SK-N-MC (cell line): Measurements from ENCODE around the gene SOBP.

Experiments used
- EZH2 ChIP-seq: fragments of 200-600 bp; sonication (generic); IDR thresholded peaks from one replicate; pipeline ENCODE4 v1.6.1; 2017; ENCODE audit warnings: antibody characterized with exemption
- FOXP2 ChIP-seq: optimal IDR thresholded peaks from 2 replicates; pipeline ENCODE3; 2011; ENCODE audit warnings: mild to moderate bottlenecking, moderate library complexity; ENCODE audit not compliant: insufficient read depth; ENCODE audit errors: extremely low read length, control extremely low read depth
- POLR2AphosphoS5 ChIP-seq: IDR thresholded peaks from 2 replicates; pipeline ENCODE4 v1.6.1; 2012; ENCODE audit warnings: mild to moderate bottlenecking, low read depth, low read length, borderline replicate concordance

DNA sequence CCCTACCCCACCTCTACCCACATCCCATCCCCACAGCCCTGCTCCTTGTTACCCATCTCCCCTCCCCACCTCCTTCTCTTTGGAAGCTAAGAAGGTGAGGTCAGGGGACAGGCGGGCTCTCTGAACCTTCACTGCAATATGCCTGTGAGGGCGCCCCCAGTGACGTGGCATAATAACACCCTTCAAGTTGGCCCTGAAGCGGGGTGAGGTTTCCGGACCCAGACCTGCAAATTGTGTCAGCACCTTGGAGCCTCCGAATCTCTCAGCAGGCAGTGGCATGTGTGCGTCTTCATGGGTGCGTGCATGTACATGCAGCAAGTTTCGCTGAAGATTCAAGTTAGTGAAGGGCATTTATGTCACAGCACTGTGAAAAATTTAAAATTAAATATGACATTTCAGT is 114.6 kb downstream of the SOBP start:
- TF ChIP-seq POLR2AphosphoS5 (no peak), EZH2 (no peak), FOXP2 (no peak)
